ENCODE measurements around the gene PLXNA2. TPM values are rescaled to one million over a fixed set of nuclear protein-coding genes. Genes with fewer than 3 reads are reported as not detected.

Gene PLXNA2
- total RNA-seq, 2 donors from 2014 or later: 7.3 to 8.9 TPM

GRCh38 chr1:208169081-208169879 is 74.9 kb downstream of the PLXNA2 start:
- H3K27ac ChIP-seq: no peak overlapping the region
- H3K36me3 ChIP-seq: no peaks in the 10 kb centered on the region
- no peak overlapping the region for H3K4me3 ChIP-seq
- no peaks in the 10 kb centered on the region for H3K4me1 ChIP-seq (replicated peaks)
- no peaks in the 10 kb centered on the region for H3K27me3 ChIP-seq (replicated peaks; ENCODE audit: insufficient read depth)
- intact Hi-C loops (cut with DNase I): no loop called here
- DNase-seq (ENCODE audit: low spot score): no peak
- WGBS: 85% methylated on average over 8 of the region's 8 CpGs
- no peak for TF ChIP-seq POLR2AphosphoS5 (IDR thresholded peaks at IDR 0.05)
- TF ChIP-seq POLR2A (IDR thresholded peaks at IDR 0.05): no peak
- no peak for TF ChIP-seq CTCF (IDR thresholded peaks at IDR 0.05)
- no peaks in the 10 kb centered on the region for H3K9me3 ChIP-seq

DNA sequence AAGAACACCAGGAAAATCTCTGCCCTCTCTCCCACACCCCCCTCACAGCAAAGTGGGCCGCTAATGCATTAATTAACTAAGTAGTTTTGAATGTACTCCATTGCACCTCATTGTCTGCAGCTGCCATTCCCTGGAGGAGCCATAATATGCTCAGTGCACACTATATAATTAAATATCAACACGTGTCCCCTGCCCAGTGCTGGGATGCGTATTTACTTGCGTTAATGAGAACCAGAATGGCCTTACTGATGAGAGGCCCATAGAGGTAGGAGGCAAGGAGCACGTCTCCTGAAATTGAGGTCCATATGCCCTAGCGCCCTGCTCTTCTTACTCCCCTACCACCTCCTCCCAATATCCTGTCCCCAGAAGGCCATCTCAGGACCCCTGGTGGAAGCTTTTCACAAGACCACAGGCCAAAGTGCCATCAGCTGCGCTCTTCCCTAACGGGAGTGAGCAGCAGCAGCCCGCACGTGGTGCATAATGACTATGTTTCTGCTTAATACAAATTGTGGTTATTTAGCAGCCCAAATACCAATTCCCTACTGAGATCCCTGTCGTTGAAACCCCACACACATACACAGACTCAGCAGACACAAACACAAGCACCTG is 76.8 kb downstream of the PLXNA2 start:
- no peak overlapping the region for H3K27ac ChIP-seq
- WGBS: 83% methylated on average over 11 of the region's 11 CpGs
- no peaks in the 10 kb centered on the region for H3K36me3 ChIP-seq
- DNase-seq (ENCODE audit: low spot score): no peak
- no peak overlapping the region for H3K4me3 ChIP-seq
- H3K9me3 ChIP-seq: no peaks in the 10 kb centered on the region
- H3K4me1 ChIP-seq (replicated peaks): no peaks in the 10 kb centered on the region
- TF ChIP-seq POLR2AphosphoS5 (IDR thresholded peaks at IDR 0.05) (no peak), CTCF (IDR thresholded peaks at IDR 0.05) (no peak), POLR2A (IDR thresholded peaks at IDR 0.05) (no peak)
- intact Hi-C loops (cut with DNase I): no loop called here
- H3K27me3 ChIP-seq (replicated peaks; ENCODE audit: insufficient read depth): no peaks in the 10 kb centered on the region

GRCh38 chr1:208166340-208167138 is 77.6 kb downstream of the PLXNA2 start:
- H3K9me3 ChIP-seq: no peaks in the 10 kb centered on the region
- no peaks in the 10 kb centered on the region for H3K4me1 ChIP-seq (replicated peaks)
- DNase-seq (ENCODE audit: low spot score): no peak
- H3K36me3 ChIP-seq: no peaks in the 10 kb centered on the region
- intact Hi-C loops (cut with DNase I): no loop called here
- TF ChIP-seq POLR2A (IDR thresholded peaks at IDR 0.05): no peak
- no peak for TF ChIP-seq CTCF (IDR thresholded peaks at IDR 0.05)
- TF ChIP-seq POLR2AphosphoS5 (IDR thresholded peaks at IDR 0.05): no peak
- WGBS: 53% methylated on average over 4 of the region's 4 CpGs
- H3K27me3 ChIP-seq (replicated peaks; ENCODE audit: insufficient read depth): no peaks in the 10 kb centered on the region
- no peak overlapping the region for H3K27ac ChIP-seq
- H3K4me3 ChIP-seq: no peak overlapping the region

GRCh38 chr1:208165659-208166058 is 78.5 kb downstream of the PLXNA2 start:
- Histone ChIP-seq H3K4me3 (no peak overlapping the region), H3K36me3 (no peaks in the 10 kb centered on the region), H3K4me1 (replicated peaks) (no peaks in the 10 kb centered on the region), H3K27me3 (replicated peaks; ENCODE audit: insufficient read depth) (no peaks in the 10 kb centered on the region), H3K27ac (no peak overlapping the region), H3K9me3 (no peaks in the 10 kb centered on the region)
- intact Hi-C loops (cut with DNase I): no loop called here
- whole genome bisulfite sequencing: 85% methylated on average over 6 of the region's 6 CpGs
- DNase-seq (ENCODE audit: low spot score): no peak
- TF ChIP-seq POLR2AphosphoS5 (IDR thresholded peaks at IDR 0.05) (peak; percentile 7), POLR2A (IDR thresholded peaks at IDR 0.05) (no peak)

DNA sequence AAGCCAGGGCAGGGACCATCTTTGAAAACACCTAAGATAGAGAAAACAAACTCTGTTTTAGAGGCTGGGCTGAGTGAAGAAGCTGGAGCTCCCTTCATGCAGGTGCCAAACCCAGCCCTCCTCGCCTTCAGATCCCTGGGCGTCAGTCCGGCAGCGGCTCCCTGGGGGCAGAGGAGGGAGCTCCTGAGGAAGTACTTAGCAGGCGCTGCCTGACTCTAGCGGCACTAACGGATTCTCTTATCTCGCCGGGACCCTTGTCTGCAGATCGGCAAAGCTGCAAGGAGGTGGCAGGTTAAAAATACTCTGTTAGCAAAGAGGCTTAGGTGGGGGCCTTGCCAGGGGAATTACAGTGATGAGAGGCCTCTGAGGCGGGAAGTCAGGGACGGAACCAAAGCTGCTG is 79.6 kb downstream of the PLXNA2 start:
- TF ChIP-seq POLR2A (IDR thresholded peaks at IDR 0.05) (no peak), POLR2AphosphoS5 (IDR thresholded peaks at IDR 0.05) (no peak), CTCF (IDR thresholded peaks at IDR 0.05) (no peak)

More for the DNA sequence above, 79.6 kb downstream of the PLXNA2 start:
- intact Hi-C loops (cut with DNase I): no loop called here
- 74% methylated on average over 12 of the region's 12 CpGs for WGBS
- Histone ChIP-seq H3K9me3 (no peaks in the 10 kb centered on the region), H3K36me3 (no peaks in the 10 kb centered on the region), H3K4me3 (no peak overlapping the region), H3K27me3 (replicated peaks; ENCODE audit: insufficient read depth) (no peaks in the 10 kb centered on the region), H3K27ac (no peak overlapping the region), H3K4me1 (replicated peaks) (no peaks in the 10 kb centered on the region)
- DNase-seq (ENCODE audit: low spot score): no peak
